Activated CD4-positive, alpha-beta memory T cell treated with anti-CD3 and anti-CD28 coated beads, Interleukin-2, amount 10 ng/mL, durations not matched to agents 7 days and 5 days (primary cell): ENCODE results near the gene CCDC88A. TPM values are rescaled to one million over a fixed set of nuclear protein-coding genes. Genes with fewer than 3 reads are reported as not detected.
"Not testable (repeated sequence)": the region's sequence is repeated elsewhere in the genome, so short reads cannot be mapped to it uniquely, and the experiment has no call there.

Experiments
- CTCF ChIA-PET: fragments of 350-600 bp; sonication (Branson Sonifier 250); formaldehyde crosslinking; loops from one replicate; lab custom pipeline; 2021; ENCODE audit warnings: antibody characterized with exemption, inconsistent platforms; lab: Charles Lee
- POLR2A ChIA-PET: fragments of 350-600 bp; sonication (Branson Sonifier 250); formaldehyde crosslinking; loops from one replicate; lab custom pipeline; 2021; ENCODE audit warnings: antibody characterized with exemption; lab: Charles Lee
- DNase-seq: peaks from one replicate; pipeline ENCODE4 v3.0.0-alpha.2; 2020
- H3K27ac Mint-ChIP-seq: one replicate; pipeline ENCODE4 v1.8.0; 2021; ENCODE audit warnings: mild to moderate bottlenecking, mixed read lengths
- H3K27me3 Mint-ChIP-seq: one replicate; pipeline ENCODE4 v1.8.0; 2021; ENCODE audit warnings: mixed read lengths
- H3K36me3 Mint-ChIP-seq: one replicate; pipeline ENCODE4 v1.8.0; 2021; ENCODE audit warnings: low read depth, mixed read lengths
- H3K4me1 Mint-ChIP-seq: one replicate; pipeline ENCODE4 v1.8.0; 2021; ENCODE audit warnings: mixed read lengths
- H3K4me3 Mint-ChIP-seq: one replicate; pipeline ENCODE4 v1.8.0; 2021; ENCODE audit warnings: mild to moderate bottlenecking, mixed read lengths
- H3K9me3 Mint-ChIP-seq: one replicate; pipeline ENCODE4 v1.8.0; 2021; ENCODE audit warnings: mixed read lengths
- total RNA-seq, 2 experiments: library from RNA; stranded (reverse); gene quantifications; one replicate each; pipeline ENCODE4 v1.2.3, GENCODE V29; 2021

CCDC88A gene, protein sequence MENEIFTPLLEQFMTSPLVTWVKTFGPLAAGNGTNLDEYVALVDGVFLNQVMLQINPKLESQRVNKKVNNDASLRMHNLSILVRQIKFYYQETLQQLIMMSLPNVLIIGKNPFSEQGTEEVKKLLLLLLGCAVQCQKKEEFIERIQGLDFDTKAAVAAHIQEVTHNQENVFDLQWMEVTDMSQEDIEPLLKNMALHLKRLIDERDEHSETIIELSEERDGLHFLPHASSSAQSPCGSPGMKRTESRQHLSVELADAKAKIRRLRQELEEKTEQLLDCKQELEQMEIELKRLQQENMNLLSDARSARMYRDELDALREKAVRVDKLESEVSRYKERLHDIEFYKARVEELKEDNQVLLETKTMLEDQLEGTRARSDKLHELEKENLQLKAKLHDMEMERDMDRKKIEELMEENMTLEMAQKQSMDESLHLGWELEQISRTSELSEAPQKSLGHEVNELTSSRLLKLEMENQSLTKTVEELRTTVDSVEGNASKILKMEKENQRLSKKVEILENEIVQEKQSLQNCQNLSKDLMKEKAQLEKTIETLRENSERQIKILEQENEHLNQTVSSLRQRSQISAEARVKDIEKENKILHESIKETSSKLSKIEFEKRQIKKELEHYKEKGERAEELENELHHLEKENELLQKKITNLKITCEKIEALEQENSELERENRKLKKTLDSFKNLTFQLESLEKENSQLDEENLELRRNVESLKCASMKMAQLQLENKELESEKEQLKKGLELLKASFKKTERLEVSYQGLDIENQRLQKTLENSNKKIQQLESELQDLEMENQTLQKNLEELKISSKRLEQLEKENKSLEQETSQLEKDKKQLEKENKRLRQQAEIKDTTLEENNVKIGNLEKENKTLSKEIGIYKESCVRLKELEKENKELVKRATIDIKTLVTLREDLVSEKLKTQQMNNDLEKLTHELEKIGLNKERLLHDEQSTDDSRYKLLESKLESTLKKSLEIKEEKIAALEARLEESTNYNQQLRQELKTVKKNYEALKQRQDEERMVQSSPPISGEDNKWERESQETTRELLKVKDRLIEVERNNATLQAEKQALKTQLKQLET (N-terminal part only)
- 10 to 100 TPM; 11.4 to 11.7 TPM for total RNA-seq

DNA sequence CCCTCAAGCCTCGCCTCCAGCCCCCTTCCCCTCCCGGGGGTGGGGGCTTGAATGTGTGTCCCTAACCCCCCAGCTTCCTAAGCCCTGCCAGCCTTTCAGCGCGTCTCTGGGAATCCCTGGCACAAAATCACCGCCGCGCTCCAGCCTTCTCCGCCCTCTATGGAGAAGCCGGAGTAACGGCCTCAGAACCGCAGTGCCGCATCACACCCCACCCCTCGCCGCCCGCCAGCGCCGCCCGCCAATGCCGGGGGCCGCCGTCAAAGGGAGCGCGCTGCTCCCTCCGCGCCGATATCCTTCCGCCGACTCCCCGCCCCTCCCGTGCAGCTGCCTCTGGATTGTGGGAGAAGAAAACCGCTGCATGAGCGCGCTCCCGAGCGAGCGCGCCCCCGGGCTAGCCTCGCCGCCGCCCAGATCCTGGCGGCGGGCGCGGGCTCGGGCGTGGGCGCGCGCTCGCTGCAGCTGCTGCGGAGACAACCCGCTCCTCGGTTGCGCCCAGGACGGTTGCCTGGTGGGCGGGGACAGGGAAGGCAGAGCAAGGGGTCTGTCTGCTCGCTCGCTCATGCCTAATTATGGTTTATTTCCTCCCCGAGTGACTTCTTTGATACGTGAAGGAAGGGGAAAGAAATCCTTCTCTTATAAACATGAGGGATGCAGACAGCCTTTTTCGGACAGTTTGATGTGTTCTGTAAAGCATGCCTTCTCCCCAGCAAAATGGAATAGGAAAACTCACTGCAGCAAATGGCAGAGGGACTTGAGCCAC, at the start of gene CCDC88A:
TSS of gene CCDC88A (minus strand) at position 178 of the 760 bp plus-strand sequence. CDS start 777 bp downstream, outside the sequence.
- no peaks in the 10 kb centered on the region for H3K9me3 Mint-ChIP-seq
- ChIA-PET CTCF (interaction anchor here (1.3 kb wide), 1 partner anchor 12 kb away, joined by 3 read pairs; no protein-coding TSS in a partner anchor), POLR2A (interaction anchor here (0.6 to 1.5 kb wide), 7 partner anchors 99 to 367 kb away, joined by 3 to 5 read pairs (median 3); partner anchors contain the start of genes CFAP36, CLHC1 and RPS27A)
- peak within 1 kb of the TSS; percentile 83 for H3K4me3 Mint-ChIP-seq
- H3K27me3 Mint-ChIP-seq: peaks cover 28% of the 10 kb centered on the region
- H3K27ac Mint-ChIP-seq: peak within 1 kb of the TSS; percentile 37
- DNase-seq: peak; percentile 85
- no peaks in the 10 kb centered on the region for H3K36me3 Mint-ChIP-seq
- peaks cover 28% of the 10 kb centered on the region for H3K4me1 Mint-ChIP-seq

- CTCF ChIA-PET: no interaction called here
- Mint-ChIP-seq H3K4me1 (no peaks in the 10 kb centered on the region), H3K9me3 (no peaks in the 10 kb centered on the region), H3K4me3 (no peak overlapping the region), H3K36me3 (no peaks in the 10 kb centered on the region), H3K27ac (no peak overlapping the region), H3K27me3 (peaks cover 12% of the 10 kb centered on the region)
- POLR2A ChIA-PET: no interaction called here
- DNase-seq: no peak
Measured at GRCh38 chr2:55461679-55462078, 42.0 kb upstream of the CCDC88A start.

- DNase-seq: no peak
- H3K9me3 Mint-ChIP-seq: no peaks in the 10 kb centered on the region
- no peak overlapping the region for H3K27ac Mint-ChIP-seq
- ChIA-PET CTCF (no interaction called here), POLR2A (no interaction called here)
- H3K4me3 Mint-ChIP-seq: no peak overlapping the region
- H3K27me3 Mint-ChIP-seq: peaks cover 12% of the 10 kb centered on the region
- H3K36me3 Mint-ChIP-seq: no peaks in the 10 kb centered on the region
- H3K4me1 Mint-ChIP-seq: no peaks in the 10 kb centered on the region
Measured at GRCh38 chr2:55460562-55460961, 40.9 kb upstream of the CCDC88A start.

DNA sequence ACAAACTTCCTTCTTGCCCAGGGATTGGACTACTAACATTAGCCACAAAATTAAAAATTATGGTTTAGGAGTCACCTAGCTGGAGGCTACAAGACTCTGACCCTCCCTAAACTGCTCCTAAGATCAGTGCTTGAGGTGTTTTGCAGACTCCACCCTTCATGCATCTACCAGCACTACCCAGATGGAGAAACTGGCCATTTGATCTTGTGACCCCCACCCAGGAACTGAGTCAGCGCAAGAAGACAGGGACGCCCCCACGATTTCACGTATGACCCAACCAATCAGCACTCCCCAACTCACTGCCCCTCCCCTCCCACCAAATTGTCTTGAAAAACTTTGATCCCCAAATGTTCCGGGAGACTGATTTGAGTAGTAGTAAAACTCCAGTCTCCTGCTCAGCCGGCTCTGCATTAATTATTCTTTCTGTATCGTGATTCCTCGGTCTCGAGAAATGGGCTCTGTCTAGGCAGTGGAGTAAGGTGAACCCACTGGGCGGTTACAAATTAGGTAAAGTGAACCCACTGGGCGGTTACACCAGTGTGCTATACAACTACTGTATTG, 40.1 kb upstream of the CCDC88A start:
- POLR2A ChIA-PET: no interaction called here

DNA sequence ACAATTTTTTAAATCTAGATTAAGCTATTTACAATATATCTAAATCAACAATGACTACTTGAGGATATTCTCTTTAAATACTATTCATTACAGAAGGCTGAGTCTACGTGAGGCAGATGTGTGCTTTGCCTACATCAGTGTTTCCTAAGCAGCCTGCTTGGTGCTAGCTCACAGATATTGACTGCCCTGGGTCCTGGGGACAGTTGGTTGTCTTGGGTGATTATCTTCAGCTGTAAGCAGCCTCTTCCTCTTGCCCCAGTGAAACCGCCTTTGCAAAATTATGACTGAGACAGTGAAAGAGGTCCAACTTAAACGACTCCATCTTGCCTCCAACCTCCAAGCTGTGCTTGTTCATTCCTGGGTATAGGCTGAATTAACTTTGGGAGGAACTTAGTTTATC, 39.6 kb upstream of the CCDC88A start:
- peaks cover 6% of the 10 kb centered on the region for H3K27me3 Mint-ChIP-seq
- H3K4me3 Mint-ChIP-seq: no peak overlapping the region
- H3K27ac Mint-ChIP-seq: no peak overlapping the region
- no peaks in the 10 kb centered on the region for H3K4me1 Mint-ChIP-seq
- ChIA-PET CTCF (no interaction called here), POLR2A (no interaction called here)
- H3K36me3 Mint-ChIP-seq: no peaks in the 10 kb centered on the region
- H3K9me3 Mint-ChIP-seq: no peaks in the 10 kb centered on the region
- no peak for DNase-seq

More for the DNA sequence above, 40.1 kb upstream of the CCDC88A start:
- no peaks in the 10 kb centered on the region for H3K36me3 Mint-ChIP-seq
- H3K27me3 Mint-ChIP-seq: peaks cover 9% of the 10 kb centered on the region
- H3K9me3 Mint-ChIP-seq: no peaks in the 10 kb centered on the region
- no peak overlapping the region for H3K4me3 Mint-ChIP-seq
- DNase-seq: no peak
- H3K27ac Mint-ChIP-seq: no peak overlapping the region
- CTCF ChIA-PET: no interaction called here
- no peaks in the 10 kb centered on the region for H3K4me1 Mint-ChIP-seq

GRCh38 chr2:55454121-55454520, 34.5 kb upstream of the CCDC88A start:
- Mint-ChIP-seq H3K27ac (no peak overlapping the region), H3K4me1 (no peaks in the 10 kb centered on the region), H3K9me3 (no peaks in the 10 kb centered on the region), H3K27me3 (no peaks in the 10 kb centered on the region), H3K4me3 (no peak overlapping the region), H3K36me3 (no peaks in the 10 kb centered on the region)
- CTCF ChIA-PET: no interaction called here
- no peak for DNase-seq
- POLR2A ChIA-PET: no interaction called here

DNA sequence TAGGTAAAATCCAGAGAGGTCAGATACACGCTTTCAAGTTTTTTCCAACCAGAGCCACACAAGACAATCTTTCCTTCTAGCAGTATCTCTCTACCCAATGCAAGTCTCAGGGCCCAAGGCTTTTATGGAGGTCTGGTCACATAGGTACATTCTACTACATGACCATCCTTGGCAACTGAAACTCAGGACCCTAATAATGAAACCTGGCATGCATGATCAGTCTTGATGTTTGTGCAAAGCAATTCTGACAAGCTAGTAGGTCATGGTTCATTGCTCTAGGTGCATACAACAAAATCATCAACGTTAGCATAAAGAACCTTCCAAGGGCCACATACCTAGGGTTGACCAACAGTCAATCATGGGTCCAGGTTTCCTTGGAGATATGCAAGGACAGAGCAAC, 33.2 kb upstream of the CCDC88A start:
- Mint-ChIP-seq H3K36me3 (no peaks in the 10 kb centered on the region), H3K9me3 (no peaks in the 10 kb centered on the region), H3K27me3 (no peaks in the 10 kb centered on the region), H3K4me1 (no peaks in the 10 kb centered on the region), H3K27ac (no peak overlapping the region), H3K4me3 (no peak overlapping the region)
- DNase-seq: no peak
- CTCF ChIA-PET: no interaction called here
- POLR2A ChIA-PET: no interaction called here

DNA sequence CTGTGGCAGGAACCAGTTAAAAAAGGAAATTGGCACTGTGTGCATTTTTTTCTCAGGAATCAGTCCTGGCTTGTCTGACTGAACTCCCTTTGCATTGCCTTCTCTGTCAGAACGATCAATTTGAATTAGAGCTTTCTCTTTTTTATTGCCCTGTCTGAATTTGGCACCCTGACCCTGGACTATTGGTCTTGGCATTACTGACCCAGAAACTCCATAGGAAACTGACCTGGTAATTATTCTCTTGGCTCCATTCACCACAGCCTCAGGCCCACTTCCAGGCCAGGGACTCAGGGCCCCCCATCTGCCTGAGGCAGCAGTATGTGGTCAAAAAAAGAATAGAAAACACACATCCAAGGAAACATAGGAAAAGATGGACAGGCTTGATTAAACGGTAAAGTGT, 32.0 kb upstream of the CCDC88A start:
- POLR2A ChIA-PET: no interaction called here

GRCh38 chr2:55450014-55450413, 30.4 kb upstream of the CCDC88A start:
- H3K4me3 Mint-ChIP-seq, H3K27me3 Mint-ChIP-seq, H3K27ac Mint-ChIP-seq, CTCF ChIA-PET, DNase-seq, POLR2A ChIA-PET, H3K9me3 Mint-ChIP-seq, H3K4me1 Mint-ChIP-seq, H3K36me3 Mint-ChIP-seq: not testable (repeated sequence)

More for the DNA sequence above, 32.0 kb upstream of the CCDC88A start:
- no peak overlapping the region for H3K27ac Mint-ChIP-seq
- H3K4me1 Mint-ChIP-seq: no peaks in the 10 kb centered on the region
- no peak overlapping the region for H3K4me3 Mint-ChIP-seq
- no peaks in the 10 kb centered on the region for H3K36me3 Mint-ChIP-seq
- no peaks in the 10 kb centered on the region for H3K27me3 Mint-ChIP-seq
- CTCF ChIA-PET: no interaction called here
- DNase-seq: no peak
- no peaks in the 10 kb centered on the region for H3K9me3 Mint-ChIP-seq

DNA sequence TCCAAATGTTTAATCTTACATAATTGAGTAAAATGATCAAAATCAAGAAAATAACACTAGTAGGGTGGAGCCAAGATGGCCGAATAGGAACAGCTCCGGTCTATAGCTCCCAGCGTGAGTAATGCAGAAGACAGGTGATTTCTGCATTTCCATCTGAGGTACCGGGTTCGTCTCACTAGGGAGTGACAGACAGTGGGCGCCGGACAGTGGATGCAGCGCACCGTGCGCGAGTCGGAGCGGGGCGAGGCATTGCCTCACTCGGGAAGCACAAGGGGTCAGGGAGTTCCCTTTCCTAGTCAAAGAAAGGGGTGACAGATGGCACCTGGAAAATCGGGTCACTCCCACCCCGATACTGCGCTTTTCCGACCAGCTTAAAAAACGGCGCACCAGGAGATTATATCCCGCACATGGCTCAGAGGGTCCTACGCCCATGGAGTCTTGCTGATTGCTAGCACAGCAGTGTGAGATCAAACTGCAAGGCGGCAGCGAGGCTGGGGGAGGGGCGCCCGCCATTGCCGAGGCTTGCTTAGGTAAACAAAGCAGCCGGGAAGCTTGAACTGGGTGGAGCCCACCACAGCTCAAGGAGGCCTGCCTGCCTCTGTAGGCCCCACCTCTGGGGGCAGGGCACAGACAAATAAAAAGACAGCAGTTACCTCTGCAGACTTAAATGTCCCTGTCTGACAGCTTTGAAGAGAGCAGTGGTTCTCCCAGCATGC, 22.5 kb upstream of the CCDC88A start:
- POLR2A ChIA-PET, H3K36me3 Mint-ChIP-seq, H3K9me3 Mint-ChIP-seq, H3K4me1 Mint-ChIP-seq, DNase-seq, H3K4me3 Mint-ChIP-seq, H3K27me3 Mint-ChIP-seq, H3K27ac Mint-ChIP-seq: not testable (repeated sequence)
- CTCF ChIA-PET: interaction anchor here (0.6 kb wide), 1 partner anchor 60 kb away, joined by 4 read pairs; no protein-coding TSS in a partner anchor

- Mint-ChIP-seq H3K4me3 (no peak overlapping the region), H3K9me3 (no peaks in the 10 kb centered on the region), H3K27me3 (peaks cover 8% of the 10 kb centered on the region), H3K4me1 (no peaks in the 10 kb centered on the region), H3K27ac (no peak overlapping the region), H3K36me3 (no peaks in the 10 kb centered on the region)
- CTCF ChIA-PET: interaction anchor here (0.6 to 0.7 kb wide), 2 partner anchors 59 to 443 kb away, joined by 4 to 5 read pairs; no protein-coding TSS in a partner anchor
- no peak for DNase-seq
- POLR2A ChIA-PET: no interaction called here
Measured at GRCh38 chr2:55441280-55441892, 21.7 kb upstream of the CCDC88A start.
